Activated CD8-positive, alpha-beta T cell treated with anti-CD3 and anti-CD28 coated beads for 36 hours (primary cell): ENCODE measurements around the gene DTX2. TPM values are rescaled to one million over a fixed set of nuclear protein-coding genes. Genes with fewer than 3 reads are reported as not detected.
"Not testable (repeated sequence)": the region's sequence is repeated elsewhere in the genome, so short reads cannot be mapped to it uniquely, and the experiment has no call there.

Experiments used
- ATAC-seq: fragments of 200-7000 bp; cut with Tn5 transposase; one replicate; pipeline ENCODE4 v1.10.0; 2021; ENCODE audit warnings: mild to moderate bottlenecking, moderate library complexity
- CTCF ChIA-PET: fragments of 350-600 bp; sonication (Branson Sonifier 250); formaldehyde crosslinking; loops from one replicate; lab custom pipeline; 2021; ENCODE audit warnings: antibody characterized with exemption; lab: Charles Lee
- POLR2A ChIA-PET: fragments of 350-600 bp; sonication (Branson Sonifier 250); formaldehyde crosslinking; loops from one replicate; lab custom pipeline; 2021; ENCODE audit warnings: antibody characterized with exemption; lab: Charles Lee
- DNase-seq: peaks from one replicate; pipeline ENCODE4 v3.0.0-alpha.2; 2020
- H3K27ac Mint-ChIP-seq: one replicate; pipeline ENCODE4 v1.8.0; 2021; ENCODE audit warnings: mild to moderate bottlenecking, mixed read lengths
- H3K27me3 Mint-ChIP-seq: one replicate; pipeline ENCODE4 v1.8.0; 2021; ENCODE audit warnings: mixed read lengths
- H3K36me3 Mint-ChIP-seq: one replicate; pipeline ENCODE4 v1.8.0; 2021; ENCODE audit warnings: low read depth, mixed read lengths
- H3K4me1 Mint-ChIP-seq: one replicate; pipeline ENCODE4 v1.8.0; 2021; ENCODE audit warnings: low read depth, mixed read lengths
- H3K4me3 Mint-ChIP-seq: one replicate; pipeline ENCODE4 v1.8.0; 2021; ENCODE audit warnings: mild to moderate bottlenecking, moderate library complexity, mixed read lengths
- H3K9me3 Mint-ChIP-seq: one replicate; pipeline ENCODE4 v1.8.0; 2021; ENCODE audit warnings: mixed read lengths
- CTCF ChIP-seq: fragments of 200-600 bp; IDR thresholded peaks from one replicate; pipeline ENCODE4 v1.8.0; 2022; ENCODE audit warnings: antibody characterized with exemption, mild to moderate bottlenecking
- intact Hi-C: fragments of 100-400 bp; cut with micrococcal nuclease; formaldehyde crosslinking; loops from one replicate; pipeline ENCODE4 v1.10.0; 2022
- total RNA-seq, 2 experiments: library from RNA; stranded (reverse); gene quantifications; one replicate each; pipeline ENCODE4 v1.2.3, GENCODE V29; 2021

The DTX2 gene
- total RNA-seq, 2 experiments from 2014 or later: 20.5 to 20.8 TPM

GRCh38 chr7:76425156-76425555, 36.4 kb upstream of the DTX2 start:
- no peak overlapping the region for H3K4me3 Mint-ChIP-seq
- POLR2A ChIA-PET: no interaction called here
- intact Hi-C loops: no loop called here
- TF ChIP-seq CTCF: no peak
- CTCF ChIA-PET: no interaction called here
- H3K9me3 Mint-ChIP-seq: no peaks in the 10 kb centered on the region
- peaks cover 2% of the 10 kb centered on the region for H3K4me1 Mint-ChIP-seq
- no peak overlapping the region for H3K27ac Mint-ChIP-seq
- H3K36me3 Mint-ChIP-seq: no peaks in the 10 kb centered on the region
- no peak for ATAC-seq
- H3K27me3 Mint-ChIP-seq: peaks cover 1% of the 10 kb centered on the region
- no peak for DNase-seq

- CTCF ChIA-PET, H3K4me3 Mint-ChIP-seq, POLR2A ChIA-PET, H3K36me3 Mint-ChIP-seq, ATAC-seq, H3K4me1 Mint-ChIP-seq, DNase-seq, H3K27me3 Mint-ChIP-seq, intact Hi-C loops, H3K27ac Mint-ChIP-seq, H3K9me3 Mint-ChIP-seq: not testable (repeated sequence)
These were observed 36.0 kb upstream of the DTX2 start for GRCh38 chr7:76425558-76425957.

GRCh38 chr7:76426246-76426645, 35.3 kb upstream of the DTX2 start:
- ATAC-seq: no peak
- Mint-ChIP-seq H3K27me3 (peaks cover 1% of the 10 kb centered on the region), H3K36me3 (no peaks in the 10 kb centered on the region), H3K4me3 (no peak overlapping the region), H3K27ac (no peak overlapping the region), H3K4me1 (peaks cover 2% of the 10 kb centered on the region), H3K9me3 (no peaks in the 10 kb centered on the region)
- DNase-seq: no peak
- ChIA-PET CTCF (no interaction called here), POLR2A (no interaction called here)
- no peak for TF ChIP-seq CTCF
- intact Hi-C loops: no loop called here

GRCh38 chr7:76427635-76428034, 33.9 kb upstream of the DTX2 start:
- no peak for ATAC-seq

GRCh38 chr7:76428149-76428823, 33.2 kb upstream of the DTX2 start:
- Mint-ChIP-seq H3K36me3 (no peaks in the 10 kb centered on the region), H3K4me1 (peaks cover 2% of the 10 kb centered on the region), H3K27ac (peak overlapping the region; percentile 49), H3K9me3 (no peaks in the 10 kb centered on the region), H3K4me3 (no peak overlapping the region), H3K27me3 (peaks cover 1% of the 10 kb centered on the region)
- intact Hi-C loops: no loop called here
- ChIA-PET CTCF (no interaction called here), POLR2A (interaction anchor here (0.7 kb wide), 1 partner anchor 63 kb away, joined by 3 read pairs; no protein-coding TSS in a partner anchor)
- ATAC-seq (peak; percentile 59), DNase-seq (no peak)
- no peak for TF ChIP-seq CTCF

More at GRCh38 chr7:76427635-76428034, 33.9 kb upstream of the DTX2 start:
- POLR2A ChIA-PET: interaction anchor here (0.6 kb wide), 1 partner anchor 11 kb away, joined by 3 read pairs; no protein-coding TSS in a partner anchor
- H3K4me1 Mint-ChIP-seq: peaks cover 2% of the 10 kb centered on the region
- no peak overlapping the region for H3K27ac Mint-ChIP-seq
- TF ChIP-seq CTCF: no peak
- H3K9me3 Mint-ChIP-seq: no peaks in the 10 kb centered on the region
- no peak overlapping the region for H3K4me3 Mint-ChIP-seq
- H3K36me3 Mint-ChIP-seq: no peaks in the 10 kb centered on the region
- intact Hi-C loops: no loop called here
- peaks cover 1% of the 10 kb centered on the region for H3K27me3 Mint-ChIP-seq
- no peak for DNase-seq
- CTCF ChIA-PET: no interaction called here
